ENCODE results near the gene MEF2C. TPM values are rescaled to one million over a fixed set of nuclear protein-coding genes. Genes with fewer than 3 reads are reported as not detected.

The MEF2C gene
- total RNA-seq, 2 experiments from 2014 or later = 0.07 to 0.12 TPM

GRCh38 chr5:88769165-88769564 lies 113.8 kb downstream of the MEF2C start:
- Mint-ChIP-seq H3K36me3 (ENCODE audit: low read depth) (no peaks in the 10 kb centered on the region), H3K4me3 (no peak overlapping the region), H3K27me3 (peaks cover 22% of the 10 kb centered on the region), H3K9me3 (ENCODE audit: low read depth) (no peaks in the 10 kb centered on the region), H3K4me1 (no peaks in the 10 kb centered on the region), H3K27ac (no peak overlapping the region)
- intact Hi-C loops (cut with DNase I, micrococcal nuclease) = no loop called here
- POLR2A ChIA-PET = no interaction called here
- DNase-seq = no peak
- CTCF ChIA-PET = no interaction called here
- no peak for ATAC-seq

- Mint-ChIP-seq H3K4me3 (no peak overlapping the region), H3K9me3 (ENCODE audit: low read depth) (no peaks in the 10 kb centered on the region), H3K36me3 (ENCODE audit: low read depth) (no peaks in the 10 kb centered on the region), H3K27me3 (peaks cover 18% of the 10 kb centered on the region), H3K27ac (no peak overlapping the region), H3K4me1 (no peaks in the 10 kb centered on the region)
- ATAC-seq (no peak), DNase-seq (no peak)
- POLR2A ChIA-PET = no interaction called here
- intact Hi-C loops (cut with DNase I, micrococcal nuclease) = no loop called here
- CTCF ChIA-PET = no interaction called here
These were observed 114.6 kb downstream of the MEF2C start for GRCh38 chr5:88768411-88768810.

GRCh38 chr5:88765798-88766197 lies 117.2 kb downstream of the MEF2C start:
- Mint-ChIP-seq H3K27ac (no peak overlapping the region), H3K4me1 (no peaks in the 10 kb centered on the region), H3K4me3 (no peak overlapping the region), H3K27me3 (peaks cover 15% of the 10 kb centered on the region), H3K36me3 (ENCODE audit: low read depth) (no peaks in the 10 kb centered on the region), H3K9me3 (ENCODE audit: low read depth) (no peaks in the 10 kb centered on the region)
- intact Hi-C loops (cut with DNase I, micrococcal nuclease) = no loop called here
- ChIA-PET CTCF (interaction anchor here (1.2 kb wide), 1 partner anchor 21 kb away, joined by 6 read pairs; no protein-coding TSS in a partner anchor), POLR2A (interaction anchor here (0.6 kb wide), 1 partner anchor 80 kb away, joined by 3 read pairs; no protein-coding TSS in a partner anchor)
- ATAC-seq (no peak), DNase-seq (no peak)

- ATAC-seq = no peak
- no peak overlapping the region for H3K27ac Mint-ChIP-seq
- no peaks in the 10 kb centered on the region for H3K4me1 Mint-ChIP-seq
- no peak for DNase-seq
- no peak overlapping the region for H3K4me3 Mint-ChIP-seq
- intact Hi-C loops (cut with DNase I, micrococcal nuclease) = no loop called here
- ChIA-PET POLR2A (interaction anchor here (0.6 kb wide), 1 partner anchor 160 kb away, joined by 5 read pairs; no protein-coding TSS in a partner anchor), CTCF (interaction anchor here (1.2 kb wide), 1 partner anchor 21 kb away, joined by 6 read pairs; no protein-coding TSS in a partner anchor)
- H3K9me3 Mint-ChIP-seq (ENCODE audit: low read depth) = no peaks in the 10 kb centered on the region
- H3K27me3 Mint-ChIP-seq = peaks cover 11% of the 10 kb centered on the region
- no peaks in the 10 kb centered on the region for H3K36me3 Mint-ChIP-seq (ENCODE audit: low read depth)
These were observed 117.8 kb downstream of the MEF2C start for GRCh38 chr5:88765171-88765570.

- ATAC-seq = no peak
- intact Hi-C loops (cut with DNase I, micrococcal nuclease) = no loop called here
- CTCF ChIA-PET = interaction anchor here (0.6 to 2.8 kb wide), 2 partner anchors 12 to 32 kb away, joined by 3 to 12 read pairs; no protein-coding TSS in a partner anchor
These were observed 121.0 kb downstream of the MEF2C start for GRCh38 chr5:88761939-88762338.

GRCh38 chr5:88761269-88761850 lies 121.6 kb downstream of the MEF2C start:
- peaks cover 15% of the 10 kb centered on the region for H3K27me3 Mint-ChIP-seq
- CTCF ChIA-PET = interaction anchor here (2.8 kb wide), 1 partner anchor 31 kb away, joined by 12 read pairs; no protein-coding TSS in a partner anchor
- no peaks in the 10 kb centered on the region for H3K36me3 Mint-ChIP-seq (ENCODE audit: low read depth)
- H3K4me1 Mint-ChIP-seq = no peaks in the 10 kb centered on the region
- no peak overlapping the region for H3K27ac Mint-ChIP-seq
- no peaks in the 10 kb centered on the region for H3K9me3 Mint-ChIP-seq (ENCODE audit: low read depth)
- ATAC-seq (no peak), DNase-seq (no peak)
- intact Hi-C loops (cut with DNase I, micrococcal nuclease) = no loop called here
- H3K4me3 Mint-ChIP-seq = no peak overlapping the region
- POLR2A ChIA-PET = no interaction called here

More at GRCh38 chr5:88761939-88762338, 121.0 kb downstream of the MEF2C start:
- Mint-ChIP-seq H3K27me3 (peaks cover 15% of the 10 kb centered on the region), H3K27ac (no peak overlapping the region), H3K4me1 (no peaks in the 10 kb centered on the region), H3K36me3 (ENCODE audit: low read depth) (no peaks in the 10 kb centered on the region), H3K9me3 (ENCODE audit: low read depth) (no peaks in the 10 kb centered on the region), H3K4me3 (no peak overlapping the region)
- no peak for DNase-seq
- POLR2A ChIA-PET = no interaction called here

- POLR2A ChIA-PET = no interaction called here
- CTCF ChIA-PET = no interaction called here
- no peaks in the 10 kb centered on the region for H3K9me3 Mint-ChIP-seq (ENCODE audit: low read depth)
- H3K27me3 Mint-ChIP-seq = peaks cover 15% of the 10 kb centered on the region
- intact Hi-C loops (cut with DNase I, micrococcal nuclease) = no loop called here
- ATAC-seq = no peak
- no peak overlapping the region for H3K27ac Mint-ChIP-seq
- H3K4me1 Mint-ChIP-seq = no peaks in the 10 kb centered on the region
- no peaks in the 10 kb centered on the region for H3K36me3 Mint-ChIP-seq (ENCODE audit: low read depth)
- DNase-seq = no peak
- H3K4me3 Mint-ChIP-seq = no peak overlapping the region
These were observed 122.5 kb downstream of the MEF2C start for GRCh38 chr5:88760527-88760926.

GRCh38 chr5:88758591-88758990 lies 124.4 kb downstream of the MEF2C start:
- H3K27ac Mint-ChIP-seq = no peak overlapping the region
- H3K9me3 Mint-ChIP-seq (ENCODE audit: low read depth) = no peaks in the 10 kb centered on the region
- ChIA-PET POLR2A (no interaction called here), CTCF (no interaction called here)
- H3K4me3 Mint-ChIP-seq = no peak overlapping the region
- intact Hi-C loops (cut with DNase I, micrococcal nuclease) = no loop called here
- DNase-seq (no peak), ATAC-seq (no peak)
- H3K4me1 Mint-ChIP-seq = no peaks in the 10 kb centered on the region
- no peaks in the 10 kb centered on the region for H3K36me3 Mint-ChIP-seq (ENCODE audit: low read depth)
- peaks cover 19% of the 10 kb centered on the region for H3K27me3 Mint-ChIP-seq

GRCh38 chr5:88758184-88758583 lies 124.8 kb downstream of the MEF2C start:
- no peak overlapping the region for H3K27ac Mint-ChIP-seq
- no peak for DNase-seq
- no peaks in the 10 kb centered on the region for H3K9me3 Mint-ChIP-seq (ENCODE audit: low read depth)
- ChIA-PET CTCF (no interaction called here), POLR2A (no interaction called here)
- no peaks in the 10 kb centered on the region for H3K36me3 Mint-ChIP-seq (ENCODE audit: low read depth)
- intact Hi-C loops (cut with DNase I, micrococcal nuclease) = no loop called here
- H3K4me1 Mint-ChIP-seq = no peaks in the 10 kb centered on the region
- no peak for ATAC-seq
- H3K27me3 Mint-ChIP-seq = peaks cover 19% of the 10 kb centered on the region
- H3K4me3 Mint-ChIP-seq = no peak overlapping the region

- peaks cover 22% of the 10 kb centered on the region for H3K27me3 Mint-ChIP-seq
- no peak overlapping the region for H3K4me3 Mint-ChIP-seq
- no peaks in the 10 kb centered on the region for H3K36me3 Mint-ChIP-seq (ENCODE audit: low read depth)
- H3K9me3 Mint-ChIP-seq (ENCODE audit: low read depth) = no peaks in the 10 kb centered on the region
- H3K27ac Mint-ChIP-seq = no peak overlapping the region
- no peak for ATAC-seq
- no peak for DNase-seq
- POLR2A ChIA-PET = no interaction called here
- H3K4me1 Mint-ChIP-seq = peaks cover 3% of the 10 kb centered on the region
- CTCF ChIA-PET = interaction anchor here (0.8 kb wide), 1 partner anchor 19 kb away, joined by 4 read pairs; no protein-coding TSS in a partner anchor
- intact Hi-C loops (cut with DNase I, micrococcal nuclease) = no loop called here
These were observed 126.0 kb downstream of the MEF2C start for GRCh38 chr5:88756953-88757352.

- Mint-ChIP-seq H3K27me3 (peaks cover 10% of the 10 kb centered on the region), H3K27ac (no peak overlapping the region), H3K9me3 (ENCODE audit: low read depth) (no peaks in the 10 kb centered on the region), H3K4me3 (no peak overlapping the region), H3K4me1 (peaks cover 10% of the 10 kb centered on the region), H3K36me3 (ENCODE audit: low read depth) (no peaks in the 10 kb centered on the region)
- DNase-seq = no peak
- no peak for ATAC-seq
- intact Hi-C loops (cut with DNase I, micrococcal nuclease) = no loop called here
- POLR2A ChIA-PET = no interaction called here
- CTCF ChIA-PET = interaction anchor here (1.0 kb wide), 1 partner anchor 19 kb away, joined by 3 read pairs; no protein-coding TSS in a partner anchor
These were observed 134.3 kb downstream of the MEF2C start for GRCh38 chr5:88748666-88749065.

GRCh38 chr5:88746438-88746882 lies 136.5 kb downstream of the MEF2C start:
- Mint-ChIP-seq H3K27ac (no peak overlapping the region), H3K4me1 (peaks cover 3% of the 10 kb centered on the region), H3K4me3 (no peak overlapping the region), H3K27me3 (peaks cover 8% of the 10 kb centered on the region), H3K36me3 (ENCODE audit: low read depth) (no peaks in the 10 kb centered on the region), H3K9me3 (ENCODE audit: low read depth) (no peaks in the 10 kb centered on the region)
- intact Hi-C loops (cut with DNase I, micrococcal nuclease) = no loop called here
- no peak for DNase-seq
- CTCF ChIA-PET = interaction anchor here (1.5 kb wide), 1 partner anchor 17 kb away, joined by 5 read pairs; no protein-coding TSS in a partner anchor
- no peak for ATAC-seq
- POLR2A ChIA-PET = no interaction called here
